ENCODE results near the gene HOXD10.

HOXD10 gene

DNA sequence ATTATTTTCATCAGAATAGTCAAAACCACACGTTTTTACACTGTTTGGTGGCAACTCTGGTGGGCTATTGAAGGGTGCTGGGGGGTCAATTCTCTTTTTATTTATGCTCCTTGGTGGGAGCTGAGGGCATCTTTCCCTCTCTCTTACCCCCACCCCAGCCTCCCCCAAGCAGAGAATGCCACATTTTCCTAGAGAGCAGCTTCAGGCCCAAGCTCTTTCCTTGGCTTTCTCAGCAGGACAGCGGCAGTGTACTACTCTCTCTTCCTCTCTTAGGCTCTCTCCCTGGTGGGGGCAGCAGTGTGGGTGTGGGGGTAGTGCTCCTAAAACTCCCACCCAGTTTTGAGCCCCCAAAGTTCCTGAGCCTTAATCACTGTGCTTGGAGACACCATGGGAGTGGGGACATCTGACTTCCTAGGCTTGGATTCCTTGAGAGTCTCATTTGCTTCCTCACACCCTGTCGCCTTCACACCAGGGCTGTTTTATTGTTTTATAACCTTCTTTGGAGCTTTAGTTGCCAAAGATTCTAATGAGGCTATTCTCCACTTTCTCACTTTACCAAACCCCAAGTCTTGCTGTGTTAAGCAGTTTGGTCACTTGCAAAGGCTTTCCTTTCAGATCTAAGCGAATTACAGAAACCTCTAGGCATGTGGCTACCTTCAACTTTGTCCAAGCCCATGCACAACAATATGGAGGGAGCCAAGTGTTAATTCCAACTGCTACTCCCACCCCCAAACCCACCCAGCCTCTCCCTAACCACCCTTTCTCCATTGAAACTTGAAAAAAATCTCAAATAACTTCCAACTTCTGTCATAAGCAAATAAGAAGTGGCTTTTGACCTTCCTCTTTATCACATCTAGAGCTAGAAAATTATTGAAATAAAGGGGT lies 28.7 kb downstream of the HOXD10 start:
- Histone ChIP-seq H3K27me3 (ENCODE audit: control insufficient read depth in 1 of 2, insufficient read depth in 2 of 2, low read length in 2 of 2) (peaks cover 69 to 79% of the 10 kb centered on the region in 2 donors), H3K27ac (ENCODE audit: low read length) (no peak overlapping the region), H3K36me3 (ENCODE audit: control insufficient read depth in 2 of 2, insufficient read depth in 2 of 2, low read length in 2 of 2) (no peaks in the 10 kb centered on the region), H3K9ac (ENCODE audit: low read length in 2 of 2) (no peak overlapping the region), H3K9me3 (ENCODE audit: control insufficient read depth in 2 of 2, low read length in 2 of 2) (no peaks in the 10 kb centered on the region), H3K4me3 (ENCODE audit: low read length in 2 of 2) (no peak overlapping the region), H3K4me1 (ENCODE audit: control insufficient read depth, insufficient read depth, low read length) (peaks cover 2% of the 10 kb centered on the region)

DNA sequence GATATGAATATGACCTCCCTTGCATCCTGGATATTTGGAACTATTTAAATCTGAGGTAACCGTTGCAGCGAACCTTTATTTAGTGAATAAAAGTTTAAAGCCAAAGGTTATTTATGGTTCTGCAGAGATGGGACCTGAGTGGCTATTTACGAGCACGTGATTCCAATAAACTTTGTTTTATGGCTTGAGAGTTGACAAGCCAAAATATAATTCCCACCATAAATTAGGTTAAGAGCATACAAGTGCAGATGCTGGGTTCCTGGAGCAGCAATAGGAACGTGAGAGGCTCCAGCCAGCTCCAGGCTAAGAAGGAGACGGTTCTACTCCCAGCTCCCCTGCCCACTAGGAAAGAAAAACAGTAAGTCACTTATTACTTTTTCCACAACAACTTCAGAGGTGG lies 29.5 kb downstream of the HOXD10 start:
- peaks cover 70 to 79% of the 10 kb centered on the region in 2 donors for H3K27me3 ChIP-seq (ENCODE audit: control insufficient read depth in 1 of 2, insufficient read depth in 2 of 2, low read length in 2 of 2)
- no peak overlapping the region for H3K9ac ChIP-seq (ENCODE audit: low read length in 2 of 2)
- no peak overlapping the region for H3K4me3 ChIP-seq (ENCODE audit: low read length in 2 of 2)
- no peaks in the 10 kb centered on the region for H3K36me3 ChIP-seq (ENCODE audit: control insufficient read depth in 2 of 2, insufficient read depth in 2 of 2, low read length in 2 of 2)
- H3K27ac ChIP-seq (ENCODE audit: low read length), result no peak overlapping the region
- no peaks in the 10 kb centered on the region for H3K9me3 ChIP-seq (ENCODE audit: control insufficient read depth in 2 of 2, low read length in 2 of 2)
- no peaks in the 10 kb centered on the region for H3K4me1 ChIP-seq (ENCODE audit: control insufficient read depth, insufficient read depth, low read length)

DNA sequence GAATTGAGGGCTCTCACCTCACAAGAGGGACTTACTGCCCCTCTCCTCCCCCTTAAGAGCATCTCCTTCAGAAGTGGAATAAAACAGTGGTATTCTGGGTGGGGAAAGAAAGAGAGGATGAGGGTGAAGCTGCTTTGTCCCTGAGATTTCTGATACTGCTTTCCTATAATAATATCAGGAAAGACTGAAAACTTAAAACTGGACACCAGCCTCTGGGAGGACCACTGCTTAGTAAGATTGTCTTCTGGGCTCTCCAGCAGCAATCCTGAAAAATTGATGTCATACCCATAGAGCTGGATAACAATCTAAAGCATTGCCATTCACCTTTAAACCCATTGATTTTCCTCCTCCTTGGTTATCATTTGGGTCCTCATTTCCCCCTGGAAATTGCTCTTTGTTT lies 30.1 kb downstream of the HOXD10 start:
- no peak overlapping the region for H3K9ac ChIP-seq (ENCODE audit: low read length in 2 of 2)
- no peaks in the 10 kb centered on the region for H3K4me1 ChIP-seq (ENCODE audit: control insufficient read depth, insufficient read depth, low read length)
- no peaks in the 10 kb centered on the region for H3K9me3 ChIP-seq (ENCODE audit: control insufficient read depth in 2 of 2, low read length in 2 of 2)
- no peaks in the 10 kb centered on the region for H3K36me3 ChIP-seq (ENCODE audit: control insufficient read depth in 2 of 2, insufficient read depth in 2 of 2, low read length in 2 of 2)
- no peak overlapping the region for H3K27ac ChIP-seq (ENCODE audit: low read length)
- H3K27me3 ChIP-seq (ENCODE audit: control insufficient read depth in 1 of 2, insufficient read depth in 2 of 2, low read length in 2 of 2), result peaks cover 68 to 83% of the 10 kb centered on the region in 2 donors
- no peak overlapping the region for H3K4me3 ChIP-seq (ENCODE audit: low read length in 2 of 2)

DNA sequence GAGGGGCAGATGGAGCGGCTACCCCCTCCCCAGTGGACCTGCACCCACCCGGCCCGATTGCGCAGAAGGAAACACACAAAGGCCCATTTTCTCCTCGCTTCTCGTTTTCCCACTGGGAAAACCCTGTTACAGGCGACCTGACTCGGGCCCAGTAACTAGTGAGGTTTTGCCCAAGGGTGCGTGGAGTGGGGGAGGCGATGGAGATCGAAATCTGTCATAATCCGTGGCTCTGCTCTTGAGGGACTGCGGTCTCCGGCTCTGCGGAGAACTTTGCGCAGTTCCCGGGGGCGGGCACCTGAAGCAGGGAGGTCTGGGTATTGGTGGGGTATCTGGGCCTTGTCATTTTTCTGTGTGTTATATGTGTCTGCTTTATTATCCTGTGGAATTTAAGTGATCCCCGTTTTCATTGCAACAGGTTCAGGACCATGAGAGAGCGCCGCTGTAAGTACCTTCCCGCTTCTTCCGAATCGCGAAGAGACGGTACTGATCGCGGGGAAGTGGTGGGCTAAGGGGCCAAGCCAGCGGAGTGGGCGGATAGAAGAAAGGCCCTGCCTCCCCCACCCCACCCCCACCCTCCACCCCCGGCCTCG lies 30.7 kb downstream of the HOXD10 start:
- Histone ChIP-seq H3K4me3 (ENCODE audit: low read length in 2 of 2) (no peak overlapping the region), H3K27me3 (ENCODE audit: control insufficient read depth in 1 of 2, insufficient read depth in 2 of 2, low read length in 2 of 2) (peaks cover 68 to 83% of the 10 kb centered on the region in 2 donors), H3K4me1 (ENCODE audit: control insufficient read depth, insufficient read depth, low read length) (peaks cover 3% of the 10 kb centered on the region), H3K27ac (ENCODE audit: low read length) (no peak overlapping the region), H3K9ac (ENCODE audit: low read length in 2 of 2) (no peak overlapping the region), H3K9me3 (ENCODE audit: control insufficient read depth in 2 of 2, low read length in 2 of 2) (no peaks in the 10 kb centered on the region), H3K36me3 (ENCODE audit: control insufficient read depth in 2 of 2, insufficient read depth in 2 of 2, low read length in 2 of 2) (no peaks in the 10 kb centered on the region)

DNA sequence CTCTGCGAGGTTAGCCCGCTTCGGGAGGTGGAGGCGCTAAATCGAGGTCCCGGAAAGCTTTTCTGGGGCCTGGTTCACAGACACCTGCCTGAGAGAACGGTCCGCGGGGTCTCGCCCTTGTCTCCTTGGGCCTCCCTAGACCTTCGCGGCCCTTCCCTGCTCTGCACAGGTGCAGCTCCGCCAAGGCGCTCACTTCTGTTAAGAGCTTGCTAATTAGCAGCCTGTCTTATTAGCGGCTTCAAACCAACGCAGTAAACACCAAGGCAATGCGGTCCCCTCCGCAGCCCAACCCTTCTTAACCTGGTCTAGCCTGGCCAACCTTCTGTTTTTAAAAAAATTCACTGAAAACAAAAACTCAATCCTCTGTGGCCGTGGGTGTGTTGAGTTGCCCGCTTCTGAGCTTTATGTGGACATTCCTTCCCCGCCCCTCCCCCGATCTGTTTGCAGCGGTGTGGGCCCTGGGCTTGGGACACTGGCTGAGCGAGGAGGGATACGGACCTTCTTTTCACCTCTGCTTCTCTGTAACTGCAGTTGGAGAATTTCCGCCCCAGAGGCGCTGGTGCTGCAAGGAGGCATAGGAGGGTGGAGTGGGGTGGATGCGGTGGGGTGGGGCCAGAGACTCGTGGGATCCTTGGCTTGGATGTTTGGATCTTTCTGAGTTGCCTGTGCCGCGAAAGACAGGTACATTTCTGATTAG lies 31.4 kb downstream of the HOXD10 start:
- Histone ChIP-seq H3K9me3 (ENCODE audit: control insufficient read depth in 2 of 2, low read length in 2 of 2) (no peaks in the 10 kb centered on the region), H3K36me3 (ENCODE audit: control insufficient read depth in 2 of 2, insufficient read depth in 2 of 2, low read length in 2 of 2) (no peaks in the 10 kb centered on the region), H3K27me3 (ENCODE audit: control insufficient read depth in 1 of 2, insufficient read depth in 2 of 2, low read length in 2 of 2) (peaks cover 71 to 88% of the 10 kb centered on the region in 2 donors), H3K4me3 (ENCODE audit: low read length in 2 of 2) (no peak overlapping the region), H3K27ac (ENCODE audit: low read length) (no peak overlapping the region), H3K4me1 (ENCODE audit: control insufficient read depth, insufficient read depth, low read length) (peaks cover 3% of the 10 kb centered on the region), H3K9ac (ENCODE audit: low read length in 2 of 2) (no peak overlapping the region)

DNA sequence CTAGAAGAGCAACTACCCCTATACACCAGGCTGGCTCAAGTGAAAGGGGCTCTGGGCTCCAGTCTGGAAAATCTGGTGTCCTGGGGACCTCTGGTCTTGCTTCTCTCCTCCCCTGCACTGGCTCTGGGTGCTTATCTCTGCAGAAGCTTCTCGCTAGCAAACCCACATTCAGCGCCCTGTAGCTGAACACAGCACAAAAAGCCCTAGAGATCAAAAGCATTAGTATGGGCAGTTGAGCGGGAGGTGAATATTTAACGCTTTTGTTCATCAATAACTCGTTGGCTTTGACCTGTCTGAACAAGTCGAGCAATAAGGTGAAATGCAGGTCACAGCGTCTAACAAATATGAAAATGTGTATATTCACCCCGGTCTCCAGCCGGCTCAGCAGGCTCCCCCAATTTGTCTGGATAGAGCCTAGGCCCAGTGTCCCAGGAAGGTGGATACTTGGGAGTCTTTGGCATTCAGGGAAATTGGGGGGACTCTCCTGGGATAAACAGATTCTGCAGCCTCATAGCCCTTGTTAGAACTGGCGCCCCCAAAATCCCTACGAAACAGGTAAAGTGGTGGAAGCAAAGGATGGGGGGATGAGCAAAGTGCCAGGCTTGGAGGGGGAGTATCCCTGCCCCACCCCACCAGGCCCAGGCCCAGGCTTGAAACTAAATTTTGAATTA lies 32.3 kb downstream of the HOXD10 start:
- Histone ChIP-seq H3K9me3 (ENCODE audit: control insufficient read depth in 2 of 2, low read length in 2 of 2) (no peaks in the 10 kb centered on the region), H3K9ac (ENCODE audit: low read length in 2 of 2) (no peak overlapping the region), H3K4me3 (ENCODE audit: low read length in 2 of 2) (no peak overlapping the region), H3K27me3 (ENCODE audit: control insufficient read depth in 1 of 2, insufficient read depth in 2 of 2, low read length in 2 of 2) (peaks cover 64 to 89% of the 10 kb centered on the region in 2 donors), H3K27ac (ENCODE audit: low read length) (no peak overlapping the region), H3K4me1 (ENCODE audit: control insufficient read depth, insufficient read depth, low read length) (peaks cover 3% of the 10 kb centered on the region), H3K36me3 (ENCODE audit: control insufficient read depth in 2 of 2, insufficient read depth in 2 of 2, low read length in 2 of 2) (no peaks in the 10 kb centered on the region)

DNA sequence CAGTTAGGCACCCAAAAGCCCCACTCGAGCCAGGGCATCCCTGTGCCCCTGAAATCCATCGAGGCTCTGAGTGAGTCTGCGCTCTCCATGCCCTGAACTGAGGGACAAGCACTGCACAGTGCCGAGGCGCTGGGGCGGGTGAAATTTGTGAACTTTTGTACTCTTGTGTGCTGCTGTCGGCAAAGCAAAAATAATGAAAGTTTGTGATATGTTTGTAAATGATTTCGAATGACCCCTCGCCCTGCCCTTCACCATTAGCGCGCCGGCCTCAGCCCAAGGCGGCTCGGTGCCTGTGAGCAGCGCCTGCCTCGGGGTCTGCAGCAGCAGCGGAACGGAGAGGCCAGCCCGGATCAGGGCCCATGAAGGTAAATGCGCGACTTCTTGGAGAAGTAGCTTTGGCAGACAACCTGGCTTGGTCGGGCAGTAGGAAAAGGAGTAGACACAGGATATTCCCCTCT lies 32.9 kb downstream of the HOXD10 start:
- H3K27me3 ChIP-seq (ENCODE audit: control insufficient read depth in 1 of 2, insufficient read depth in 2 of 2, low read length in 2 of 2), result peaks cover 65 to 89% of the 10 kb centered on the region in 2 donors
- no peak overlapping the region for H3K9ac ChIP-seq (ENCODE audit: low read length in 2 of 2)
- no peak overlapping the region for H3K4me3 ChIP-seq (ENCODE audit: low read length in 2 of 2)
- no peaks in the 10 kb centered on the region for H3K36me3 ChIP-seq (ENCODE audit: control insufficient read depth in 2 of 2, insufficient read depth in 2 of 2, low read length in 2 of 2)
- no peaks in the 10 kb centered on the region for H3K9me3 ChIP-seq (ENCODE audit: control insufficient read depth in 2 of 2, low read length in 2 of 2)
- no peak overlapping the region for H3K27ac ChIP-seq (ENCODE audit: low read length)
- H3K4me1 ChIP-seq (ENCODE audit: control insufficient read depth, insufficient read depth, low read length), result peaks cover 3% of the 10 kb centered on the region

DNA sequence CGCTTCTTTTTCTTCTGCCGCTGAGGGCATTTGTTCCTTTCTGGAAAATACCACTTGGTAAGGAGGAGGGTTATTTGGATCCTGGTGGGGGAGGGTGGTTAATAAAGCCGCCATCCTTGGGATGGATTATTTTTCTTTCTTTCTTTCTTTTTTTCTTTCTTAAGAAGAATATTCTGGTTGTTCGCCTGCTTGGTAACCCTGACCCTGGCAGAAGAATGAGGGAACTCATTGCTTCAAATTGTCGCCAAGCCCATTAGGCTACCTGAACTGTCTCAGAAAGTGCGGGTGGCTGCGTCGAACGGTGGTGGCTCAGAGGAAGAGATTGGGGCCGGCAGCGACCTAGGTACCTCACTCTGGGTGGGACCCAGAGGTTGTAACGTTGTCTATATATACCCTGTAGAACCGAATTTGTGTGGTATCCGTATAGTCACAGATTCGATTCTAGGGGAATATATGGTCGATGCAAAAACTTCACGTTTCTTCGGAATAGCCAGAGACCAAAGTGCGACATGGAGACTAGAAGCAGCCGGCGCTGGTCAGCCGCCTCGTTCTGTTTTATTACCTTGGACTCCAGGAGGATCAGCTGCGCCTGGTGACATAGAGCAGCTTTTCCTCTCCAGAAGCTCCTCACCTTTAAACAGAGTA lies 33.5 kb downstream of the HOXD10 start:
- peaks cover 65 to 90% of the 10 kb centered on the region in 2 donors for H3K27me3 ChIP-seq (ENCODE audit: control insufficient read depth in 1 of 2, insufficient read depth in 2 of 2, low read length in 2 of 2)

DNA sequence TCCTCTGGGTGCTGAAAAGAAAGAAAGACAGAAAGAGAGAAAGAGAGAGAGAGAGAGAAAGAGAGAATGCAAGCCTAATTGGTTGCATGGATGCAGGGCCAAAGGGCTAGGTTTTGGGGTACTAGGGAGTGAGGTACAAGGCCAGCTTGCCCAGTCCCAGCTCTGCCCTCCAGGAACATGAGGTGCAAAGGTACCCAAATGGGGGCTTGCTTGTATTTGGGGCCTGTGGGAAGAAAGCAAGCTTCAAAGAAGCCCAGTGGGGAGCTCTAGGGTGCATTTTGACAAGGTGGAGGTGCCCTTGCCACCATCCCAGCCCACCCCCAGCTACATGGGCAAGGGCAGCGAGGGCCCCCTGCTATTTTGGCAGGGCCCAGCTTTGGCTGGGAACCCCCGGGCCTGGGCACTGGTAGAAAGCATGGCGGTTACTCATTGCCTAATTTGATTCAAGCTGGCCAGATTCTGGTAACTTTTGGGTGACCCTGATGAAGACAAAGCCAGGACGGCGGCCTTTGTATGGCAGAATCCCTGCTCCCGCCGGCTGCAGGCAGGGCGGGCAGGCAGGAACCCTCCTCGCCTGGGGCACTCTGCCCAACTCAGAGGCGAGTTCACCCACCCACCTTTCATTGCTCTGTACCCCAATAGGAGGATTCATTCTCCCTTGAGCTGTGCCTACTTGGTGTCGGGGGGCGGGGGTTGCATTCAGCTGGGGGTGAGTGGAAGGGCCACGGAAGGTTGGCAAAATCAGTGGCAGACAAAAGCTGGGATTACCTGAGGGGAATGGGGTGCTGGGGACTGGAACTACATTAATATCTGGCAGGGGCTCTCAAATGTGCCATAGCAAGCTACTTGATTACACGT lies 34.2 kb downstream of the HOXD10 start:
- no peak overlapping the region for H3K27ac ChIP-seq (ENCODE audit: low read length)
- peaks cover 3% of the 10 kb centered on the region for H3K4me1 ChIP-seq (ENCODE audit: control insufficient read depth, insufficient read depth, low read length)
- no peak overlapping the region for H3K4me3 ChIP-seq (ENCODE audit: low read length in 2 of 2)
- H3K27me3 ChIP-seq (ENCODE audit: control insufficient read depth in 1 of 2, insufficient read depth in 2 of 2, low read length in 2 of 2), result peaks cover 63 to 90% of the 10 kb centered on the region in 2 donors
- H3K36me3 ChIP-seq (ENCODE audit: control insufficient read depth in 2 of 2, insufficient read depth in 2 of 2, low read length in 2 of 2), result no peaks in the 10 kb centered on the region
- H3K9ac ChIP-seq (ENCODE audit: low read length in 2 of 2), result no peak overlapping the region
- no peaks in the 10 kb centered on the region for H3K9me3 ChIP-seq (ENCODE audit: control insufficient read depth in 2 of 2, low read length in 2 of 2)

More for the DNA sequence above, 33.5 kb downstream of the HOXD10 start:
- H3K36me3 ChIP-seq (ENCODE audit: control insufficient read depth in 2 of 2, insufficient read depth in 2 of 2, low read length in 2 of 2), result no peaks in the 10 kb centered on the region
- H3K4me3 ChIP-seq (ENCODE audit: low read length in 2 of 2), result no peak overlapping the region
- peaks cover 3% of the 10 kb centered on the region for H3K4me1 ChIP-seq (ENCODE audit: control insufficient read depth, insufficient read depth, low read length)
- no peak overlapping the region for H3K9ac ChIP-seq (ENCODE audit: low read length in 2 of 2)
- no peaks in the 10 kb centered on the region for H3K9me3 ChIP-seq (ENCODE audit: control insufficient read depth in 2 of 2, low read length in 2 of 2)
- no peak overlapping the region for H3K27ac ChIP-seq (ENCODE audit: low read length)
